DMS114 treated with DMSO at 0.1 percent for 48 hours (cell line): ENCODE measurements around the gene CCDC14.
"Not testable (repeated sequence)": the region's sequence is repeated elsewhere in the genome, so short reads cannot be mapped to it uniquely, and the experiment has no call there.

ENCODE experiments used
- DNase-seq: peaks from one replicate; lab custom pipeline; 2025; ENCODE audit not compliant: unreplicated experiment; lab: John Stamatoyannopoulos, UW

The CCDC14 gene

GRCh38 chr3:123960781-123961507 lies at the start of gene CCDC14:
TSS of gene CCDC14 (minus strand) at chr3:123961229. CDS start at chr3:123961173, 56 bp downstream.
- DNase-seq = peak; percentile 92

- not testable (repeated sequence) for DNase-seq
These were observed 47.3 kb upstream of the CCDC14 start for GRCh38 chr3:124008321-124008720.

GRCh38 chr3:124007186-124007585 lies 46.2 kb upstream of the CCDC14 start:
- DNase-seq = no peak

- not testable (repeated sequence) for DNase-seq
These were observed 41.5 kb upstream of the CCDC14 start for GRCh38 chr3:124002405-124003079.

GRCh38 chr3:124001366-124001765 lies 40.3 kb upstream of the CCDC14 start:
- DNase-seq = not testable (repeated sequence)

- no peak for DNase-seq
These were observed 36.5 kb upstream of the CCDC14 start for GRCh38 chr3:123997543-123997942.

GRCh38 chr3:123993818-123994217 lies 32.8 kb upstream of the CCDC14 start:
- no peak for DNase-seq

- DNase-seq = not testable (repeated sequence)
These were observed 30.9 kb upstream of the CCDC14 start, which contains the start of gene ROPN1 for GRCh38 chr3:123991730-123992588. TSS of gene ROPN1 (minus strand) at chr3:123992124. CDS start at chr3:123980481, 11,643 bp downstream.

GRCh38 chr3:123986427-123986826 lies 25.4 kb upstream of the CCDC14 start:
- no peak for DNase-seq

- no peak for DNase-seq
These were observed 23.9 kb upstream of the CCDC14 start for GRCh38 chr3:123984957-123985356.

GRCh38 chr3:123984350-123984749 lies 23.3 kb upstream of the CCDC14 start:
- no peak for DNase-seq

GRCh38 chr3:123981317-123981716 lies 20.3 kb upstream of the CCDC14 start:
- not testable (repeated sequence) for DNase-seq

GRCh38 chr3:123980539-123980938 lies 19.5 kb upstream of the CCDC14 start:
- no peak for DNase-seq

GRCh38 chr3:123979525-123980501 lies 18.8 kb upstream of the CCDC14 start:
- DNase-seq = peak; percentile 49

- not testable (repeated sequence) for DNase-seq
These were observed 15.9 kb upstream of the CCDC14 start for GRCh38 chr3:123976904-123977303.

- DNase-seq = not testable (repeated sequence)
These were observed 15.3 kb upstream of the CCDC14 start for GRCh38 chr3:123976181-123976898.

GRCh38 chr3:123975030-123975429 lies 14.0 kb upstream of the CCDC14 start:
- not testable (repeated sequence) for DNase-seq

GRCh38 chr3:123971406-123971805 lies 10.4 kb upstream of the CCDC14 start:
- no peak for DNase-seq

GRCh38 chr3:123967260-123967659 lies 6.2 kb upstream of the CCDC14 start:
- DNase-seq = not testable (repeated sequence)
